Measurements from ENCODE around the gene MAP4K5. TPM values are rescaled to one million over a fixed set of nuclear protein-coding genes. Genes with fewer than 3 reads are reported as not detected.

Gene MAP4K5
- total RNA-seq, 4 donors from 2014 or later = 40.8 to 173 (median 105) TPM

GRCh38 chr14:50377550-50378085 lies 154.8 kb downstream of the MAP4K5 start:
- H3K4me3 ChIP-seq = no peak overlapping the region
- no peak overlapping the region for H3K27ac ChIP-seq
- TF ChIP-seq POLR2A (IDR thresholded peaks at IDR 0.05) (no peak), CTCF (IDR thresholded peaks at IDR 0.05) (no peak), EP300 (IDR thresholded peaks at IDR 0.05; ENCODE audit: low read depth) (no peak)
- WGBS, 2 donors (ENCODE audit: low coverage in 1 of 2) = 84 to 87% methylated on average over 4 of the region's 4 CpGs
- no peak for DNase-seq
- no peaks in the 10 kb centered on the region for H3K9me3 ChIP-seq
- peaks cover 0 to 20% (median 5%) of the 10 kb centered on the region in 4 donors for H3K4me1 ChIP-seq
- no peaks in the 10 kb centered on the region for H3K36me3 ChIP-seq
- in situ Hi-C loops (cut with MboI; ENCODE audit: low pct_ligation_motif_present in 1 of 4, low pct_unique_long_range_greater_than_20kb in 1 of 4, low sequenced_read_pairs in 3 of 4) = no loop called here
- H3K27me3 ChIP-seq = no peaks in the 10 kb centered on the region
- intact Hi-C loops (cut with DNase I; ENCODE audit: low total_unique reads) = no loop called here

DNA sequence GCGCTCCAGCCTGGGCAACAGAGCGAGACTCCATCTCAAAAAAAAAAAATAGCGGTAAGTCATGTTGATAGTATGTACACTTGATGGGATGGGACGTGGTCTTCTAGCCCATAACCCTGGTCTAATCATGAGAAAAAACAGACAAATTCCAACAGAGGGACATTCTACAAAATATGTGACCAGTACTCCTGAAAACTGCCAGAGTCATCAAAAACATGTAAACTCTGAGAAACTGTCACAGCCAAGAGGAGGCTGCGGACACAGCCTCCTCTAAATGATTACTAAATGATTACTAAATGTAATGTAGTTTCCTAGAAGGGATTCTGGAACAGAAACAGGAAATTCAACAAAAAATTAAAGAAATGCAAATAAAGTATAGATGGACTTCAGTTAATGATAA lies 156.6 kb downstream of the MAP4K5 start:
- WGBS, 2 donors (ENCODE audit: low coverage in 1 of 2) = 82 to 91% methylated on average over 3 to 5 of the region's 5 CpGs
- in situ Hi-C loops (cut with MboI; ENCODE audit: low pct_ligation_motif_present in 1 of 4, low pct_unique_long_range_greater_than_20kb in 1 of 4, low sequenced_read_pairs in 3 of 4) = no loop called here

DNA sequence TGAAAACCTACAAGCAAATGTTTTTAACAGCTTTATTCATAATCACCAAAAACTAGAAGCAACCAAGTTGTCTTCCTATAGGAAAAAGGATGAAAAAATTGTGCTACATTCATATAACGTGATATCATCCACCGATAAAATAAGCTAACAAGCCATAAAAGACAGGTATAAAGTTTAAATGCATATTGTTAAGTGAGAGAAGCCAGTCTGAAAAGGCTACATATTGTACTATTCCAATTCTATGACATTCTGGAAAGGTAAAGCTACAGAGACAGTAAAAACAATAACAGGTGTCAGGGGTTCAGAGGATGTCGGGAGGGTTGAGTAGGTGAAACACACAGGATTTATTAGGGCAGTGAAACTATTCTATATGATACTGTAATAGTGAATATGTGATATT lies 158.4 kb downstream of the MAP4K5 start:
- 42 to 55% methylated on average over 3 of the region's 3 CpGs for WGBS, 2 donors (ENCODE audit: low coverage in 1 of 2)
- no peak for TF ChIP-seq CTCF (IDR thresholded peaks at IDR 0.05)
- no peak for TF ChIP-seq EP300 (IDR thresholded peaks at IDR 0.05; ENCODE audit: low read depth)
- TF ChIP-seq POLR2A (IDR thresholded peaks at IDR 0.05) = no peak
- no peak for TF ChIP-seq POLR2AphosphoS5 (IDR thresholded peaks at IDR 0.05)

More for the DNA sequence above, 156.6 kb downstream of the MAP4K5 start:
- TF ChIP-seq CTCF (IDR thresholded peaks at IDR 0.05) (no peak), EP300 (IDR thresholded peaks at IDR 0.05; ENCODE audit: low read depth) (no peak), POLR2A (IDR thresholded peaks at IDR 0.05) (no peak), POLR2AphosphoS5 (IDR thresholded peaks at IDR 0.05) (no peak)
- no peak for DNase-seq
- Histone ChIP-seq H3K9me3 (no peaks in the 10 kb centered on the region), H3K4me3 (no peak overlapping the region), H3K27me3 (no peaks in the 10 kb centered on the region), H3K36me3 (no peaks in the 10 kb centered on the region), H3K4me1 (peaks cover 0 to 11% (median 2%) of the 10 kb centered on the region in 4 donors), H3K27ac (no peak overlapping the region)
- intact Hi-C loops (cut with DNase I; ENCODE audit: low total_unique reads) = no loop called here

DNA sequence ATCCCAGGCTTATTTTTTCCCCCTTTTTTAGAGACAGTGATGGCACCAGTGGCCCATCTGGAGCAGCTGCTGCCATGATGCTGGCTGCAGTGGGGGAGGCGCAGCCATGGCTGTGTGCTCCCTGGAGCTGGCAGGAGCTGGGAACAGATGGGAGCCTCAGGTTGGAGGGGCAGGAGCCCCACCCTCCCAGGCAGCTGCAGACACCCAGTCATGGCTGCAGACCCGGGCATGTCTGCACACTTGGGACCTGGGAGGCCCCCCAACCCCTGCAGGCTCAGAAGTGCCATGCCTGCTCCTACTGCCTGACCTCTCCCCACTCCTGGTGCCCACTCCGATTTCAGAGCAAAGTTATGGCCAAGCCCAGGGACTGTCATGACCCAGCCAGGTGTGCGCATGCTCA lies 160.8 kb downstream of the MAP4K5 start:
- DNase-seq = no peak
- WGBS, 2 donors (ENCODE audit: low coverage in 1 of 2) = 92% methylated on average over 2 of the region's 4 CpGs; no CpG with 5 or more reads in 1 of the 2 donors
- in situ Hi-C loops (cut with MboI; ENCODE audit: low pct_ligation_motif_present in 1 of 4, low pct_unique_long_range_greater_than_20kb in 1 of 4, low sequenced_read_pairs in 3 of 4) = no loop called here

More for the DNA sequence above, 158.4 kb downstream of the MAP4K5 start:
- intact Hi-C loops (cut with DNase I; ENCODE audit: low total_unique reads) (no loop called here), in situ Hi-C loops (cut with MboI; ENCODE audit: low pct_ligation_motif_present in 1 of 4, low pct_unique_long_range_greater_than_20kb in 1 of 4, low sequenced_read_pairs in 3 of 4) (no loop called here)
- Histone ChIP-seq H3K4me1 (peaks cover 0 to 14% (median 4%) of the 10 kb centered on the region in 4 donors), H3K36me3 (no peaks in the 10 kb centered on the region), H3K9me3 (no peaks in the 10 kb centered on the region), H3K27me3 (no peaks in the 10 kb centered on the region), H3K27ac (peak overlapping the region in 2 of 4 donors; percentile 14 to 34), H3K4me3 (no peak overlapping the region)
- DNase-seq = no peak

More for the DNA sequence above, 160.8 kb downstream of the MAP4K5 start:
- Histone ChIP-seq H3K4me3 (no peak overlapping the region), H3K27ac (no peak overlapping the region), H3K9me3 (no peaks in the 10 kb centered on the region), H3K27me3 (no peaks in the 10 kb centered on the region), H3K4me1 (peaks cover 0 to 15% (median 5%) of the 10 kb centered on the region in 4 donors), H3K36me3 (no peaks in the 10 kb centered on the region)
- TF ChIP-seq CTCF (IDR thresholded peaks at IDR 0.05) (no peak), EP300 (IDR thresholded peaks at IDR 0.05; ENCODE audit: low read depth) (no peak), POLR2A (IDR thresholded peaks at IDR 0.05) (no peak), POLR2AphosphoS5 (IDR thresholded peaks at IDR 0.05) (no peak)
- intact Hi-C loops (cut with DNase I; ENCODE audit: low total_unique reads) = no loop called here

Small RNA genes within 50 kb of the gene (small RNA-seq; reads per million reads assigned to genes)
- gene RF00019 (0 reads per million in 4 donors), gene SNRPGP1 (0 reads per million in 4 donors)

Other genes with a start within 250 kb of the MAP4K5 start
- gene L2HGDH, start 220.3 kb downstream of the MAP4K5 start, total RNA-seq = 10 to 100 TPM in 1 of 4 donors, 1 to 10 TPM in 2, under 1 TPM in 1; 0.80 to 73.3 (median 8.3) TPM
- 10 to 100 TPM in 2 of 4 donors, 1 to 10 TPM in 2; 3.0 to 18.9 (median 9.2) TPM for gene DMAC2L, start 220.2 kb downstream of the MAP4K5 start, total RNA-seq
- 10 to 100 TPM; 15.3 to 36.8 (median 28.2) TPM for gene CDKL1, start 135.7 kb downstream of the MAP4K5 start, total RNA-seq
- 10 to 100 TPM in 2 of 4 donors, 1 to 10 TPM in 1, not detected in 1; 1.1 to 14.1 (median 11.4) TPM for gene ATL1, start 27.6 kb upstream of the MAP4K5 start, total RNA-seq
- gene SAV1, start 135.7 kb upstream of the MAP4K5 start, total RNA-seq = 10 to 100 TPM; 14.9 to 81.0 (median 23.2) TPM

Measured in transverse colon (tissue), 4 donors.